A549 (cell line): ENCODE data around the gene MISFA.

Experiments used
- CEBPB ChIP-seq, 2 experiments: fragments of >200 bp in 1 of 2; sonication (Bioruptor Twin) in 1 of 2; formaldehyde crosslinking in 1 of 2; IDR thresholded peaks; 2 replicates each; pipeline ENCODE4 v1.6.1; 2012 to 2016
- CHD2 ChIP-seq: fragments of 150-350 bp; IDR thresholded peaks from 2 replicates; pipeline ENCODE4 v1.6.1; 2014; ENCODE audit warnings: low read length; ENCODE audit not compliant: partially characterized antibody
- ESRRA ChIP-seq: fragments of 150-350 bp; IDR thresholded peaks from 2 replicates; pipeline ENCODE4 v1.6.1; 2014; ENCODE audit warnings: mild to moderate bottlenecking, low read length, borderline replicate concordance
- FOSL2 ChIP-seq, 2 experiments: fragments of 450-650 bp in 1 of 2; fragments of >200 bp in 1 of 2; sonication (Bioruptor Twin) in 1 of 2; formaldehyde crosslinking; IDR thresholded peaks; 2 replicates each; pipeline versions ENCODE4 v1.5.0 to v1.6.1; 2016 to 2020; ENCODE audit warnings: mild to moderate bottlenecking in 1 of 2, moderate library complexity in 1 of 2
- NFE2L2 ChIP-seq: fragments of 150-350 bp; conservative IDR thresholded peaks from 2 replicates; pipeline ENCODE4 v1.6.1; 2014; ENCODE audit warnings: low read length
- PBX3 ChIP-seq: IDR thresholded peaks from 2 replicates; pipeline ENCODE4 v1.6.1; 2012
- POLR2A ChIP-seq: IDR thresholded peaks from 2 replicates; pipeline ENCODE4 v1.6.1; 2012; ENCODE audit warnings: mild to moderate bottlenecking, low read length
- RAD21 ChIP-seq, 2 experiments: fragments of >200 bp in 1 of 2; sonication (Bioruptor Twin) in 1 of 2; formaldehyde crosslinking in 1 of 2; IDR thresholded peaks in 1 of 2; conservative IDR thresholded peaks in 1 of 2; 2 replicates in 1 of 2; 3 replicates in 1 of 2; pipeline ENCODE4 v1.6.1; 2012 to 2018; ENCODE audit warnings: inconsistent platforms in 1 of 2
- RNF2 ChIP-seq: fragments of 200-600 bp; sonication (generic); IDR thresholded peaks from 2 replicates; pipeline ENCODE4 v1.6.1; 2016; ENCODE audit warnings: low read depth, mild to moderate bottlenecking, antibody characterized with exemption, moderate library complexity, borderline replicate concordance
- TF ChIP-seq, protein P1 (sequence below): fragments of >200 bp; sonication (Bioruptor Twin); formaldehyde crosslinking; IDR thresholded peaks from 3 replicates; pipeline ENCODE4 v1.6.1; 2016
- TF ChIP-seq, protein P2 (sequence below): IDR thresholded peaks from 2 replicates; pipeline ENCODE4 v1.6.1; 2012; ENCODE audit warnings: low read depth, borderline replicate concordance

GRCh38 chr11:18600915-18601569 is 1.5 kb downstream of the MISFA start:
- TF ChIP-seq, protein P1, sequence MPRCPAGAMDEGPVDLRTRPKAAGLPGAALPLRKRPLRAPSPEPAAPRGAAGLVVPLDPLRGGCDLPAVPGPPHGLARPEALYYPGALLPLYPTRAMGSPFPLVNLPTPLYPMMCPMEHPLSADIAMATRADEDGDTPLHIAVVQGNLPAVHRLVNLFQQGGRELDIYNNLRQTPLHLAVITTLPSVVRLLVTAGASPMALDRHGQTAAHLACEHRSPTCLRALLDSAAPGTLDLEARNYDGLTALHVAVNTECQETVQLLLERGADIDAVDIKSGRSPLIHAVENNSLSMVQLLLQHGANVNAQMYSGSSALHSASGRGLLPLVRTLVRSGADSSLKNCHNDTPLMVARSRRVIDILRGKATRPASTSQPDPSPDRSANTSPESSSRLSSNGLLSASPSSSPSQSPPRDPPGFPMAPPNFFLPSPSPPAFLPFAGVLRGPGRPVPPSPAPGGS, result no peak
- TF ChIP-seq NFE2L2 (no peak), ESRRA (no peak), CEBPB (IDR thresholded peaks at IDR 0.05) (no peak), POLR2A (no peak), RAD21 (conservative IDR thresholded peaks at IDR 0.05 in 1 of 2, IDR thresholded peaks at IDR 0.05 in 1 of 2) (no peak), RNF2 (no peak), CHD2 (no peak), FOSL2 (IDR thresholded peaks at IDR 0.05) (no peak), FOSL2 (CRISPR knock-in tag; IDR thresholded peaks at IDR 0.05) (no peak), PBX3 (no peak)
- TF ChIP-seq, protein P2, sequence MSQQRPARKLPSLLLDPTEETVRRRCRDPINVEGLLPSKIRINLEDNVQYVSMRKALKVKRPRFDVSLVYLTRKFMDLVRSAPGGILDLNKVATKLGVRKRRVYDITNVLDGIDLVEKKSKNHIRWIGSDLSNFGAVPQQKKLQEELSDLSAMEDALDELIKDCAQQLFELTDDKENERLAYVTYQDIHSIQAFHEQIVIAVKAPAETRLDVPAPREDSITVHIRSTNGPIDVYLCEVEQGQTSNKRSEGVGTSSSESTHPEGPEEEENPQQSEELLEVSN, result no peak
